ENCODE results near the gene IL1RAP. TPM values are rescaled to one million over a fixed set of nuclear protein-coding genes. Genes with fewer than 3 reads are reported as not detected.

IL1RAP gene
- total RNA-seq, 1 donor from 2014 or later, result 27.8 TPM

DNA sequence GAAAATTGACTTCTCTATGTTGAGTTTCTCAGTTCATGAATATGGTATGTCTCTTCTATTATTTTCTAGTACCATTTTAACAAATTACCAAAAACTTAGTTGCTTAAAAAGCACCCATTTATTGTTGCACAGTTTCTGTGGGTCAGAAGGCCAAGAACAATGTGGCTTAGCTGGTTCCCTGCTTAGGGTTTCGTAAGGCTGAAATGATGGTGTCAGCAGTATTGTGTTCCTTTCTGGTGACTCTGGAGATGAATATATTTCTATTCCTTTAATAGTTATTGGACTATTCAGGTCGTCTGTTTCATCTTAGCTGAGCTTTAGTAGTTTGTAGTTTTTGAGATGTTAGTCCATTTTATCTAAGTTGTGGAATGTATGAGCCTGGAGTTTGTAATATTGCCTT lies 44.9 kb downstream of the IL1RAP start:
- intact Hi-C loops (cut with micrococcal nuclease), result no loop called here
- no peaks in the 10 kb centered on the region for H3K27me3 Mint-ChIP-seq
- no peak overlapping the region for H3K4me3 Mint-ChIP-seq
- H3K27ac Mint-ChIP-seq, result no peak overlapping the region
- peaks cover 25% of the 10 kb centered on the region for H3K9me3 Mint-ChIP-seq
- peaks cover 59% of the 10 kb centered on the region for H3K36me3 Mint-ChIP-seq (ENCODE audit: low read depth)
- no peak for DNase-seq
- peaks cover 50% of the 10 kb centered on the region for H3K4me1 Mint-ChIP-seq

DNA sequence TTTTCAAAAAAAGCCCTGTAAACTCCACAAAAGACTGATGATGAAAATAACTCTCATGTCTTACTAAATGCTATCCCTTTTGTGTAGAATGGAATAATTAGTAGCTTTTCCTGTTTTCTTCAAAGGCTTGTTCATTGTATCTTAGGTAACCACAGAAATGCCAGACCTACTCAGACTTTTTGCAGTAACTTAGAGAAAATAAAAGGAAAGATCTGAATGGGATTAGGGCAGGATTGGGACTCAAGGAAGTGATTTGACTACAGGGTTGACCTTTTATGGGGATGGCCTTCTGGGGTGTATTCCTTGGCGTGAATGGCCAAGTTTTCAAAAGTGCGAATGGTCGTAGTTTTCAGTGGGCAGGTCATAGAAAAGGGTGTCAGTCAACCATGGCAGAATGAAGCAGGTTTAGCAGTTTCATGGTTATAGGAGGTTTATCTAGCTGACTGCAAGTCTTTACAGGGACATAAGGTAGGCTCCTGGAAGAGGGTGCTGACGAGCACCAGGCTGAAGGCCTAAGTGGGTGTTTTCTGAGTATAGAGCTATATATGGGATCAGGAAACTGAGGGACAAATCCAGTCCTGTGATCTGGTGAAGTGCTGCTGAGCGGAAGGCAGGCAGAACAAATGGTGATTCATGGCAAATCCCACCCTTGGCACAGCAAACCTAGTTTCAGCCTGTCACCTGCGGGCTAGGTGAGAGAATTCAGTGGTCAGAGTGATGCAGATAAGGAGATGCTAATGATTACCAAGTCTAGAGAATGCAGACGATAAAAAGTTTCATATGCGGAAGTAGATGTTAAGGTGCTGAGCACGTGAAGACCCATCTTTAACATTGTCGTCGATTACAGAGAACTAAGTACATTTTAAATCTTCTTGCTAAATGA lies 46.4 kb downstream of the IL1RAP start:
- Mint-ChIP-seq H3K27ac (peak overlapping the region; percentile 67), H3K9me3 (peaks cover 25% of the 10 kb centered on the region), H3K36me3 (ENCODE audit: low read depth) (peaks cover 64% of the 10 kb centered on the region), H3K27me3 (no peaks in the 10 kb centered on the region), H3K4me1 (peaks cover 64% of the 10 kb centered on the region), H3K4me3 (no peak overlapping the region)
- intact Hi-C loops (cut with micrococcal nuclease), result no loop called here
- DNase-seq, result no peak

DNA sequence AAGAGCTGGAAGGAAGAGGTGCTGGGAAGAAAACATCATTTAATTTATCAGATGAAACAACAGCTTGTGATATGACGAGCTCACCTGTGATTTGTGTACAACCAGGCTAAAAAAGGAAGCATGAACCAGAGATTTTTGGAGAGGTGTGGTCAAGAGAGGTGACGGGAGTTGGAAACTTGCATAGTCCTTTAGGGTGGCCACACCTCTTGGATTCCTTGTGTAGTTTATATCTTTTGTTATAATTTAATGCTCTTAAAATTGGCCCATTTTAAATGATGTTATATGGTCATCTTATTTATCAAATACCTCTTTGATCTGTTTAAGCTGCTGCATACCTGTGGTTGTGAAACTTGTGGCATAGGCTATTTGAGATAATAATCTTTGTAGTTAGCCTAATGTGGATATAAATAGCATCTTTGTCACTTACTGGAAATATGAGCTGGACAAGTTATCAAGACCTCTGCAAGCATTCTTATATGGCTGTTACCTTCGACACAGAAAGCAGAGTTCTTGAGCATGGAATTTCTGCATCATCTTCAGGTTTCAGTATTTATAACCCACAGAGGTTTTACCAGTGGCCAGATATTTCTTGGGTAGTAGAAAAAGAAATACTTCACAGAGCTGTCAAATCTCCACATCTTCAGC lies 49.1 kb downstream of the IL1RAP start:
- Mint-ChIP-seq H3K4me1 (peaks cover 70% of the 10 kb centered on the region), H3K27ac (peak overlapping the region; percentile 87), H3K36me3 (ENCODE audit: low read depth) (peaks cover 62% of the 10 kb centered on the region), H3K4me3 (peak overlapping the region; percentile 59), H3K9me3 (peaks cover 32% of the 10 kb centered on the region), H3K27me3 (no peaks in the 10 kb centered on the region)
- intact Hi-C loops (cut with micrococcal nuclease), result loop anchor here (1.0 kb wide), 1 partner anchor 49 kb away; the partner anchor contains the start of gene IL1RAP
- no peak for DNase-seq

DNA sequence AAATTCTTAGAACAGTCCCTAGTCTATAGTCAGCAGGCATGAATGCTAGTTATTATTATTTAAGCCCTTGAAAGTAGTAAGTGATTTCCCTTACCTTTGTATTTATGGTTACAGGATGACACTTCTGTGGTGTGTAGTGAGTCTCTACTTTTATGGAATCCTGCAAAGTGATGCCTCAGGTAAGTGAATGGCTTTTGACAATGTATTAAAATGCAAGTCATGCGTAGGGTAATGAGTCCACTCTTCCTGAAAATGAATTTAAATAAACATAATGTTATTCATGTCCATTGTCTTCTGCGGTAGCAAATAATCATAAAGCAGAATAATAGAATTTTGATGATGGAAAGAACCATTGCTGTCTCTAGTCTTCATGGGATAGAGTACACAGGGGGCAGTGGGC lies 50.3 kb downstream of the IL1RAP start:
- Mint-ChIP-seq H3K9me3 (peaks cover 26% of the 10 kb centered on the region), H3K4me1 (peaks cover 67% of the 10 kb centered on the region), H3K36me3 (ENCODE audit: low read depth) (peaks cover 58% of the 10 kb centered on the region), H3K27ac (peak overlapping the region; percentile 87), H3K27me3 (no peaks in the 10 kb centered on the region), H3K4me3 (no peak overlapping the region)
- intact Hi-C loops (cut with micrococcal nuclease), result no loop called here
- DNase-seq, result no peak

DNA sequence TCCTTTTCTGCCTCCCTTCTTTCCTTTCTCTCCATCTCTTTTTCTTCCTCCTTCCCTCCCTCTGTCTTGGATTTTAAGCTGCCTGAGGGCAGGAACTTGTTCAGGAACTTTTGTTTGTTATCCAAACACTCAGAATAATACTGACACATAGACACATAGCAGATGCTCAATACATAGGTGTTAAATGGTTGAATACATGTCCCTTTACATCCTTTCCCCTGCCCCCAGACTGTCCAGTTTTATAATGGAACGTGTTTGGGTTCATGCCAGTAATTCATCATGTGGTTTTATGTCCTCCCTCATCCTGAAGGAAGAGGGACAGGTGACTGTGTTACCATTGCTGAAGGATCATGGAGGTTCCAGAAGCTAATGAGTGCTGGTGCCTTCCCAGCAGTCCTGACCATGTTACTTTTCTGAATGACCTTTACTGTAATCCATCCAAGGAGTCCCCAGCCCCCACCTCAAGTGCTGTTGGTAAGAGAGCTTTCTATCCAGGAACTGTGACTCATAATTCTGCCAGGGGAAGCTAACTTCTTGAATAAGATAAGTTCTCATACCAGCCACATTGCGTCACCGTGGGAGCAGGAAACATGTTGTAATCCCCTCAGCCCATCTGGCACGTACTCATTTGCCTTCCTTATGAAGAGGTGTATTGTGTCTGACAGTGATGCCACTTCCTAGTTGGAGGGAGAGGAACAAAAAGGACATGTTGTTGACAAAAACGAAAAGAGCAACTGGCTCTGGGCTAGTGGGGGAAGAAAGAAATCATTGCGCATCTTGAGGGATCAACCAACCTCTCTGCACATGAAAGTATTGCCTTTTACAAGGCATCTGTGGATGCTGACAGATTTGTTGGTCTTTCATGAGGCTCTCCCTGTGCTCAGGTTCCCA lies 52.4 kb downstream of the IL1RAP start:
- H3K4me1 Mint-ChIP-seq, result peaks cover 69% of the 10 kb centered on the region
- peaks cover 13% of the 10 kb centered on the region for H3K9me3 Mint-ChIP-seq
- H3K27ac Mint-ChIP-seq, result peak overlapping the region; percentile 94
- H3K27me3 Mint-ChIP-seq, result no peaks in the 10 kb centered on the region
- peaks cover 47% of the 10 kb centered on the region for H3K36me3 Mint-ChIP-seq (ENCODE audit: low read depth)
- intact Hi-C loops (cut with micrococcal nuclease), result loop anchor here (1.0 to 5.0 kb wide), 5 partner anchors 11 to 131 kb away; no protein-coding TSS in a partner anchor
- peak; percentile 90 for DNase-seq
- peak overlapping the region; percentile 41 for H3K4me3 Mint-ChIP-seq

DNA sequence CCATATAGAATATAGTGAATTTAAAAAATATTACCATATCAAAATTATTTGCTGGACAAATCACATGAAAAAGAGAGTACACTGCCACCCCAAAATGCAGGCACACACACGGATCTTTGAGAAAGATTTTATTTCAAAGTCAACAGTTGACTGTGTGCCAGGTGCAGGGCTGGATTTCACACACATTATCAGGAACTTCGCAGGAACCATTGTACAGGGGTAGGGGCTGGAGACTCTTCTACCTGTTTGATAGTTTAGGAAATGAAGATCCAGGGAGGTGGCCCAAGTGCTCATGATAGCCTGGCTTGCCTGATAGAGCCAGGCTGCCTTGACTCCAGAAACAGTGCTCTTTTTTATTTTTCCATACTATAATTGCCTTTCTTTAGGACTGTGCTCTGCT lies 54.2 kb downstream of the IL1RAP start:
- Mint-ChIP-seq H3K27ac (no peak overlapping the region), H3K4me1 (peaks cover 56% of the 10 kb centered on the region), H3K36me3 (ENCODE audit: low read depth) (peaks cover 43% of the 10 kb centered on the region), H3K9me3 (peaks cover 9% of the 10 kb centered on the region), H3K27me3 (no peaks in the 10 kb centered on the region), H3K4me3 (no peak overlapping the region)
- no peak for DNase-seq
- intact Hi-C loops (cut with micrococcal nuclease), result loop anchor here (5.0 kb wide), 1 partner anchor 129 kb away; no protein-coding TSS in a partner anchor

DNA sequence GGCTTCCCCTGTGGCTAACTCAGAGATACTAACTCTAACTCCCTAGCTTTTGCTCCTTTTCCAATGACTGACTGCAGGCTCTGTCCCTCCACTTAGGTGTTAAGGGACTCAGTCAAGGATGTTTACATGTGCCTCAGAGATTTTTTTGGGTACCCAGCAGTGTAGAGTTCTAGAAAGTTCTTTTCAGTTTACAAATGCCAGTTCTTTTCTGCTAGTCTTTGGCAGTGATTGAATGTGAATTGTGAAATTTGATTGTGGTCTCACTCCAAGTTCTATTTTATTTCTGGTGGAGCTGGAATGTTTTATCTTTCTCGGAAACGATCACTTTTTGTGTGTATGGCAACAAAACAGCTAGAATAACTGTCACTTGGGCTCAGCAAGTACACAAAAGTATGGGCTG lies 60.6 kb downstream of the IL1RAP start:
- H3K9me3 Mint-ChIP-seq, result peaks cover 5% of the 10 kb centered on the region
- no peak overlapping the region for H3K27ac Mint-ChIP-seq
- no peak overlapping the region for H3K4me3 Mint-ChIP-seq
- intact Hi-C loops (cut with micrococcal nuclease), result no loop called here
- peaks cover 37% of the 10 kb centered on the region for H3K36me3 Mint-ChIP-seq (ENCODE audit: low read depth)
- peaks cover 37% of the 10 kb centered on the region for H3K4me1 Mint-ChIP-seq
- no peaks in the 10 kb centered on the region for H3K27me3 Mint-ChIP-seq
- DNase-seq, result no peak

DNA sequence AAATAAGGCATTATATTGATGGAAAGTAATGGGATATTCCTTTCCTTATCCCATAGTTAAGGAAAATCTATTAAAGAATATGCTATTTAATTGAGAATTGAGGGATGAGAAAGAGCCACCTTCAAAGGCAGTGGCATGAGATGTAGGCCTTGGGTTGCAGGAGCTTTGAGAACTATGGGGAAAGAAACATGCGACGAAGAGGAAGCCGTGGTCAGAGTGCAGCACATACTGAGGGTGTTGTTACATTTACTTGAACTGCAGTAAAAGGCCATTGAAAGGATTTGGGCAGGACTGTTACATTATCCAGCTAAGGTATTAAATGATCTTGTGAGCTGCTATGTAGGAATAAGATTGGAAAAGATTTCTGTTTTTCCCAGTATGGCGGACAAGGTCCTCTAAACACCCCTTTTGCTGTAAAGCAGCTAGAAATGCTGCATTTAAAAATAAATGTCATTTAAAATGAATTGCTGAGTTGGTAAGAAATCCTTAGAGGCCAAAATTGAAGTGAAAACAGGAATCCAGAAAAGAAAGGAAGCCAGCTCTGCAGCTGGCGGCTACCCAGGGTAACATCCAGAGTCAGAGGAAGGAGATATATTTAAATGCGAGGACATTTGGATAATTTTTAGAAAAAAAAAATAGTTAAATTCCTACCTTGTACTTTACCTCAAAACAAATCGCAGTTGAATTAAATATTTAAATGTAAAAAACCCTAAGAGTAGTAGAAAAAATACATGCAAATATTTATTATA lies 61.7 kb downstream of the IL1RAP start:
- DNase-seq, result peak; percentile 72
- H3K4me1 Mint-ChIP-seq, result peaks cover 36% of the 10 kb centered on the region
- peak overlapping the region; percentile 59 for H3K27ac Mint-ChIP-seq
- peaks cover 9% of the 10 kb centered on the region for H3K9me3 Mint-ChIP-seq
- intact Hi-C loops (cut with micrococcal nuclease), result no loop called here
- peak overlapping the region; percentile 20 for H3K4me3 Mint-ChIP-seq
- H3K27me3 Mint-ChIP-seq, result no peaks in the 10 kb centered on the region
- H3K36me3 Mint-ChIP-seq (ENCODE audit: low read depth), result peaks cover 45% of the 10 kb centered on the region

DNA sequence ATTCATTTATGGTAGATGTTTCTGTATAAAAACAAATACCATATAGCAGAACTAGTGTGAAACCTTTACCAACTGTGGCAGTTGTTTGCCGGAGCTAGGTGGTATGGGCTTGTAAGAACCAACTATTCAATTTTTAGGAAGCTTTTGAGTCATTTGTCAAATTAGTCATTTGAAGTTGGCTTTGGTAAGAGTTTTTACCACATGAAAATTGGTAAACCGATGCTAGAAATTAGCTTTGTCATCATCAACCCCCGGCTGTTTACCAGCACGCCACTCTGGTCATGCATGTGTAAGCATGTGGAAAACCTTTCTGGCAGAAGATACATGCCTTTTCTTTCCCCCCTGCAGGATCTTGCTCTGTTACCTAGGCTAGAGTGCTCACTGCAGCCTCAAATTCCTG lies 63.3 kb downstream of the IL1RAP start:
- Mint-ChIP-seq H3K27me3 (no peaks in the 10 kb centered on the region), H3K27ac (peak overlapping the region; percentile 44), H3K4me1 (peaks cover 43% of the 10 kb centered on the region), H3K4me3 (no peak overlapping the region), H3K36me3 (ENCODE audit: low read depth) (peaks cover 39% of the 10 kb centered on the region), H3K9me3 (peaks cover 9% of the 10 kb centered on the region)
- intact Hi-C loops (cut with micrococcal nuclease), result loop anchor here (1.0 kb wide), 2 partner anchors 9 to 11 kb away; no protein-coding TSS in a partner anchor
- DNase-seq, result no peak

DNA sequence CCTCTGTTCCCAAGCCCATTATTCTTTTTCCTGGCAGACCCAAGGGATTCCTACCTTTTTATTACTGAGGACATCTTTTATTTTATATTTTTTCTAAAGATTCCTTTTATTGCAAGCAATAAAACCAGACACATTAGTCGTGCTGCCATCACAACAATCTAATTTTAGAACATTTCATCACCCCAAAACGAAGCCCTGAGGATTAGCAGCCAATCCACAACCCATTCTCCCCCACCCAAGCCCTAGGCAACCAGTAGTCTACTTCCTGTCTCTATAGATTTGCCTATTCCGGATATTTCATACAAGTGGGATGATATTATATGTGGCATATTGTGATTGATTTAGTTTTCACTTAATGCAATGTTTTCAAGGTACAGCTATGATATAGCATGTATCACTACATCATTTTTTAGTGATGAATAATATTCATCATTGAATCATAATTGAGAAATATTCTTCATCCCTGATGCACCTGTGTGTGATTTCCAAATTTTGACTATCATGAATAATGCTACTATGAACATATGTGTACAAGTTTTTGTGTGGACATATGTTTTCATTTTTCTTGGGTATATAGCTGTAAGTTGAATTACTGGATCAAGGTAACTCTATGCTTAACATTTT lies 65.7 kb downstream of the IL1RAP start:
- Mint-ChIP-seq H3K4me1 (peaks cover 42% of the 10 kb centered on the region), H3K27ac (no peak overlapping the region), H3K36me3 (ENCODE audit: low read depth) (peaks cover 34% of the 10 kb centered on the region), H3K9me3 (peaks cover 9% of the 10 kb centered on the region), H3K27me3 (no peaks in the 10 kb centered on the region), H3K4me3 (no peak overlapping the region)
- DNase-seq, result no peak
- intact Hi-C loops (cut with micrococcal nuclease), result no loop called here

DNA sequence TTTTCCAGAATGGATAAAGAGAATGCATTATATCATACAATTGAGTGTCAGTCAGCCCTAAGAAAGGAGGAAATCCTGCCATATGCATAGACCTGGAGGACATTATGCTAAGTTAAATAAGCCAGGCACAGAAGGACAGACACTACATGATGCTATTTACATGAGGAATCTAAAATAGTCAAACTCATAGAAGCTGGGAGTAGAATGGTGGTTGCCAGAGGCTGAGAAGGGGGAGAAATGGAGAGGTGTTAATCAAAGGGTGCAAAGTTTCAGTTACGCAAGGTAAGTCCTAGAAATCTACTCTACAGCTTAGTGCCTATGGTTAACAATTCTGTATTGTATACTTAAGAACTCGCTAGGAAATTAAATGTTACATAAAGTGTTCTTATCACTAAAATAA lies 66.5 kb downstream of the IL1RAP start:
- H3K9me3 Mint-ChIP-seq, result peaks cover 4% of the 10 kb centered on the region
- no peak for DNase-seq
- intact Hi-C loops (cut with micrococcal nuclease), result no loop called here
- H3K4me1 Mint-ChIP-seq, result peaks cover 40% of the 10 kb centered on the region
- no peaks in the 10 kb centered on the region for H3K27me3 Mint-ChIP-seq
- peaks cover 31% of the 10 kb centered on the region for H3K36me3 Mint-ChIP-seq (ENCODE audit: low read depth)
- H3K4me3 Mint-ChIP-seq, result no peak overlapping the region
- no peak overlapping the region for H3K27ac Mint-ChIP-seq

DNA sequence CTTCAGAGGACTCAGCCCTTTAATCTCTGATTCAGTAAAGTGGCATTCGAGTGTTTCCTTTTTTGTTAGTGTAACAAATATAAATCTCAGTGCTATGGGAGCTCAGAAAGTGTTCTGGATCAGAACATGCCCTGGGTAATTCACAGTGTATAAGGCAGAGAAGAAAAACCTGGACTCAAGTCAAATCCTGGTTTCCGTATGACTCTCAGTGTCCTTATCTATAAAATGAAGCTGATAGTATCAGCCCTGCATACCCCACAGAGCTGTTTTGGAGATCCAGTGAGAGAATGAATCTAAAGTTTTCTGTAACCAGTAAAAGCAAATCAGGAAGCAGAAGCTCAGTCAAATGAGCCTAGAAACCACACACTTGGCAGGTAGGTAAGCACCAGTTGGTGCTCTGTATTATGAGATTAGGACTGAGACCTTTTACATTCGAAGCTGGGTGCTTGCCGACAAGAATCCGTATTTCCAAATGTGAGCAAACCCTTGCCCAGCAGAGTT lies 67.2 kb downstream of the IL1RAP start:
- no peak overlapping the region for H3K4me3 Mint-ChIP-seq
- no peak for DNase-seq
- H3K9me3 Mint-ChIP-seq, result peaks cover 8% of the 10 kb centered on the region
- intact Hi-C loops (cut with micrococcal nuclease), result no loop called here
- peaks cover 41% of the 10 kb centered on the region for H3K4me1 Mint-ChIP-seq
- H3K27ac Mint-ChIP-seq, result peak overlapping the region; percentile 31
- no peaks in the 10 kb centered on the region for H3K27me3 Mint-ChIP-seq
- peaks cover 30% of the 10 kb centered on the region for H3K36me3 Mint-ChIP-seq (ENCODE audit: low read depth)

Data from activated CD4-positive, alpha-beta T cell treated with anti-CD3 and anti-CD28 coated beads, Interleukin-2, amount 10 ng/mL, durations not matched to agents 24 days and 14 days (primary cell).